GM18870 (cell line): ENCODE measurements around the gene ZBP1.

Experiments
- ATAC-seq: cut with Tn5 transposase; IDR thresholded peaks from one replicate; pipeline ENCODE4 v1.9.1; 2021; ENCODE audit warnings: moderate library complexity; ENCODE audit not compliant: unreplicated experiment

The ZBP1 gene

GRCh38 chr20:57601211-57601570, 19.0 kb downstream of the ZBP1 start:
- ATAC-seq: no peak

- peak; percentile 52 for ATAC-seq
These were observed 19.7 kb downstream of the ZBP1 start for GRCh38 chr20:57600320-57601210.

GRCh38 chr20:57598491-57598890, 21.7 kb downstream of the ZBP1 start:
- no peak for ATAC-seq

GRCh38 chr20:57598060-57598459, 22.2 kb downstream of the ZBP1 start:
- ATAC-seq: no peak

- no peak for ATAC-seq
These were observed 23.0 kb downstream of the ZBP1 start for GRCh38 chr20:57596998-57597939.

GRCh38 chr20:57596358-57596757, 23.9 kb downstream of the ZBP1 start:
- ATAC-seq: no peak

GRCh38 chr20:57595041-57596030, 24.9 kb downstream of the ZBP1 start:
- ATAC-seq: no peak

GRCh38 chr20:57594092-57594951, 25.9 kb downstream of the ZBP1 start:
- ATAC-seq: no peak

- ATAC-seq: no peak
These were observed 26.9 kb downstream of the ZBP1 start for GRCh38 chr20:57593134-57593886.

GRCh38 chr20:57592263-57593092, 27.7 kb downstream of the ZBP1 start:
- ATAC-seq: no peak

- ATAC-seq: no peak
These were observed 28.7 kb downstream of the ZBP1 start for GRCh38 chr20:57591289-57592229.

- ATAC-seq: no peak
These were observed 29.5 kb downstream of the ZBP1 start for GRCh38 chr20:57590485-57591288.

- ATAC-seq: no peak
These were observed 30.3 kb downstream of the ZBP1 start for GRCh38 chr20:57589728-57590484.

- no peak for ATAC-seq
These were observed 31.0 kb downstream of the ZBP1 start for GRCh38 chr20:57589123-57589727.

- ATAC-seq: no peak
These were observed 31.6 kb downstream of the ZBP1 start for GRCh38 chr20:57588596-57588995.
